Glomerular visceral epithelial cell (primary cell): Measurements from ENCODE around the gene LRRN2.

ENCODE experiments used
- DNase-seq: peaks from one replicate; pipeline ENCODE4 v3.0.0-alpha.2; 2016; ENCODE audit errors: extremely low spot score

The LRRN2 gene

DNA sequence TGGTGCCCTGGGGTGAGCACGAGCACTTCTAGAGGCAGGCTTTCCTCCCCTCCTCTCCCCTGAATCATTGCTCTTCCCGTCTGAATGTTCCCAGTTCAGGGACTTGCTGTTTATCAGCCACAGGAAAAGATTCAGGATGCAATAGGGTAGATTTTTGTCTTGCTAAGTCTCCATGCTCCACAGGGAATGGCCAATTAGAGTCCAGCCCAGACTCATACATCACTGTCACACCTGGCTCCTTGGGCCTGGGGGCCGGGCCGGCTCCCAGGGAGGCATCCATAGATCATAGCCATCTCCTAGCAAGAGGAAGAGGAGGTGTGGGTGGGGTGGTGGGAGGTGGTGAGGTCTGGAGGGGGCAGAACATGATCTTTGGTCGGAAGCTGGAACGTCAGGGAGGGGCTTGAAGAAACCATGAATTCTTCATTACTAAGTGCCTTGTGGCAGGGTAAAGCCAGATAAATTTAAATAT, 83.4 kb downstream of the LRRN2 start:
- no peak for DNase-seq

DNA sequence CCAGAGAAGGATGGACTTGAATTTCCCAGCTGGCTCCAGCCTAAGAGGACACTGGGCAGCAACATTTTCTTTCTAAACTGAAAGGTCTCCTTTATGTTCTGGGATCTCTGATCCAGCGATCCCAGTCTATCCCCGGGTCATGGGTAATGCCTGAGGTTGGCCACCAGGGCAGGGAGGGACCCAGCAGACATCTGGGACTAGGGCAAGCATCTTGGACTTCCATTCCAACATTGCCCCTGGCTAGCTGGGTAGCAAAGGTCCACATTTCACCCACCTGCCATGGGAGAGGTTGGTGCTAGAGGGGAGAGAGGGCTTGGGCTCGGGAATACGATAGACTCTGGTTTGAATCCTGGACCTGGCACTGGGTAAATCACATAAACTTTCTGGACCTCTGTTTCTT, 84.6 kb downstream of the LRRN2 start:
- no peak for DNase-seq

- no peak for DNase-seq
Observed at GRCh38 chr1:204600203-204600602, 85.3 kb downstream of the LRRN2 start.

DNA sequence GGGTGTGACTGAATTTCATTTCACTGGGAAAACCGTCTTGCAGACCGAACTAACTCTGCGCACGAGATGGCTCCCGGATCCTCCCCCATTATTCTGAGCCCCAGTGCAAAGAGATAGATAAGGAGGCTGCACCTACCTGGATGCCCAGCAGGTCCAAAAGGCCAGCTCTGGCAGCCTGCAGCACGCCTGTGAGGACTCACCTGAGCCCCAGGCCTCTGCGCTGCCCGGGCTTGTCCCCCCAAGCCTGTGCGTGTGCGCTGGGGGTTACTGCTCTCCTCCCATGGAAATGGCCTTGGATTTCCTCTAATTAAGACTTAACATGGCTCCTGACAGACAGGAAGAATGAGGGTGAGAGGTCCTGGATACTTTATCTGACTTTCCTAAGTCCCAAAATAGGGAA, 85.9 kb downstream of the LRRN2 start:
- DNase-seq: no peak

GRCh38 chr1:204599098-204599497, 86.4 kb downstream of the LRRN2 start:
- DNase-seq: no peak

GRCh38 chr1:204598319-204598969, 87.1 kb downstream of the LRRN2 start:
- no peak for DNase-seq

DNA sequence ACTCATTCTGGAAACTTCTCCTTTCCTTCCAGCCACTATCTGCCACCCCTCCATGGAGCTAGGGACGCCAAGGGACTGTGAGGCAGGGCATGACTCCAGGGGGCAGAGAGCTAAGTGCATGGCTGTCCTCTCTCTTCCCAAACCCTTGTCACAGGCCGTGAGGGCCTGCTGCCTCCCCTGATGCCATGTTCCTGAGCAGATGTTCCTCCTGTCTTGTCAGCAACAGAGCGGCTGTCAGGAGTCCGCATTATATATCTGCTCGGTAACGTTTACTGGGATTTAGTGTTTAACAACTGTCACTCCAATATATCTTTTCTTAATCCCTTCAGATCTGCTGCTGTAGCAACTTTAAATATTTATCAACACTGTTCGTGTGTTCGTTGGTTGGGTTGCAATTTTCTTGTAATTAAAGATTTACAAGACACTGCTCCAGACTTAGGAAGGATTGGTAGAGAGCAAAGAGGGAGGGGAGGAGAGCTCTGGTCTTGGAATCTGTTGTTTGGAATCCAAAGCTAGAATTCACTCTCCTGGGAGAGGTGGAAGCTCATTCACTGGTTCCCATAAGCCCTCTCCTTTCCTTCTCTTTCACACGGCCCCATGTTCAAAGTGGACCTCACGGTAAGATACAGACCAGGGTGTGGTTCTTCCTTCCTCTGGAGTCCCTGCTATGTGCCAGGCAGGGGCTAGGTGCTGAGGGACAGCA, 93.1 kb downstream of the LRRN2 start:
- DNase-seq: no peak

- DNase-seq: no peak
Observed at GRCh38 chr1:204591473-204592090, 94.0 kb downstream of the LRRN2 start.

GRCh38 chr1:204589409-204590038, 96.0 kb downstream of the LRRN2 start:
- no peak for DNase-seq

- DNase-seq: no peak
Observed at GRCh38 chr1:204588826-204589225, 96.7 kb downstream of the LRRN2 start.

DNA sequence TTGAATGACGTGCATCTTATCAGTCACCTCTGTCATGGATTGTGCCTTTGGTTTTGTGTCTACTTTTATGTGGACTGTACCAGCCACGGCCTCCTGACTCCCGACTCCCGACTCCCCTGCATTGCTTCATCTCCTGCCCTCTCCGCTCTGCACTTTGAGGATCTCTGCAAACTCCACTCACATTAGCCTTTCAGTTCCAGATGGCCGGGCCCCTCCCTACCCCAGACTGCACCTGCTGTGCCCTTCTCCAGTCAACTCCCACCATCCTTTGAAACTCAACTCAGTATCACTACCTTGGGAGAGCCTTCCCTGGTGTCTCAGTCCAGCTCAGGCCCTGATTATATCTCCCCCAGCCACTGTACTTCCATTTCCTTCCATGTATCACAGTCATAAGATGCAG, 97.9 kb downstream of the LRRN2 start:
- DNase-seq: no peak

DNA sequence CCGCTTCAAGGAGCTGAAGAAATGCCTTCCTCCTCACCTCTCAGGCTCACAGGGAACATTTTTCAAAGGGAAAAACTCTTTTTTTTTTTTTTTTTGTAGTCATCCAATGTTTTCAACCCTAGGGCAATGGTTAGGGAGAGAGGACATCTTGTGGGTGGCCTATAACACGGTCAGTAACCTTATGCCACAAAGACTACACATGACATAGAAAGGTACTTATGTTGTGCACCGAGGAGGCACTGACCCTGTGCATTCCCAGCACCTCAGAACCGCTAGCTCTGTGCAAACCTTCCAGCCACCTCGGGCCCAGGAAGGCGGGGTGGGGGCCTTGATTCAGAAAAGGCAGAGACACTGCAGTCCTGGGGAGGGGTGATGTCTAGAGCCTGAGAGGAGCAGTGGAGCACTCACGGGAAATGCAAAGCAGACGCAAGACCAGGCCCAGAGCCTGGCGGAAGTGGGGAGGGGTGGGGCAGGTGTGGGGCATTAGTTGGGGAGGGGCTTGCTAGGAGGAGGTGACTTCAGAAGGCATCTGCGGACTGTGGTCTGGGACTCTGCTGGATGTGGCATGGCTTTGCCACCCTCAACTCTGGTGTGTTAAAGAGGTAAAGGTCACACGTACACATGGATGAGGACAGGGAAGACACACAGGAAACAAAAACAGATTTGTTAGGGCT, 100.7 kb downstream of the LRRN2 start:
- DNase-seq: no peak

DNA sequence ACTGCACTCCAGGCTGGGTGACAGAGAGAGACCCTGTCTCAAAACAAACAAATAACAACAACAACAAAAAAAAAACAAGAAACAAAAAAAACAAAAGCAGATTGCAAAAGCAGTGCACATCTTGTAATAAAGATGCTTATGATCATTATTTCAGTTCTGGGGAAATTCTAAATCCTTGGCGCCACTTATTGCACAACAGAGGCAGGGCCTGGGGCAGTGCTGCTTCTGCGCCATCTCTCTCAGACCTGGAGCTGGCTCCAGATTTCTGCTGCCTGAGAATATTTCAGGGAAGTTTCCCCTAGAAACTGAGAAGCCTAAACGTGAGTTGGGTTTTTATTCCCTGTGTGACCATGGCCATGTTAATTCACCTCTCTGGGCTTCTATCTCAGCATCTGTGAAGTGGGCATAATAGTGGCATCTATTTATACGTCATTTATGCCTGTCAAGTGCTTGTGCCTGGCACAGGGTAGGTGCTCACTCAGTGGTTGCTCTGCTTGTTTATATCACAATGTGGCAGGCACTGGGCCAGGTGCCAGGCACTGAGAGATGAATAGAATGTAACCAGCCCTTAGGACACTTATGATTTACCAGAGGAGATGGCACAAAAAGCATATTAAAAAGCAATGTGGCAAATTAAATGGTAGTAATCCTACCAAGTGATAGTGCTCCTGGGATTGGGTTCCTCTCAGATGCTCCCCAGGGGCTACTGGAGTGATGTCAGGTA, 101.5 kb downstream of the LRRN2 start:
- no peak for DNase-seq

DNA sequence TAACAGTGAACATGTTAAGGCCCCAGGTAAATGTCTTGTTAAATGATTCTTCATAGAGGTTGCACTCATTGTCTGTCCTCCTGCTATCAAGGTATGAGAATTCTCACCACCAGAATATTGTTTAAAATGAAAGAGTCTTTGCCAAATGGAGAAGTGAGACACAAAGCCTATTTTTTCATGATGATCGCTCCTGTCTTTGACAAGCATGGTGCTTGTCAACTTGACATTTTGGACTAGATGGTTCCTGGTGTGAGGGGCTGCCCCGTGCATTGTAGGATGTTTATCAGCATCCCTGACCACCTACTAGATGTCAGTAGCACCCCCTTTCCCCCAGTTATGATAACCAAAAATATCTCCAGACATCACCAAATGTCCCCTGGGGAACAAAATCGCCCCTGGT, 103.8 kb downstream of the LRRN2 start:
- DNase-seq: no peak

DNA sequence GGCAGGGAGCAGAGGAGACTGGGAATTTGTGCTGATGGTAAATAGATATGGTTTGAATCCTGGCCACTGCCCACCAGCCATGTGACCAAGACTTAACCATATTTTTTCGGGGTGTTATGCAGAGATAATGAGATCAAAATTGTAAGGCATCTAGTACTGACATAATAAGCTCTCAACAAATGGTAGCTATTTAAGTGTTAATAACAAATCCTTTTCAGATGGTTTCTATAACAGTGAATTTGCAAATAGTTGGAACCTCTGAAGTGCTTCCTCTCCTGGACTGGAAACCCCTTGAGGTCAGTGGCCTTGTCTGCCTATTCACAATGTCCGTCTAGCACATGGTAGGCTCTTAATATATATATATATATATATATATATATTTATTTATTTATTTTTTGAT, 104.7 kb downstream of the LRRN2 start:
- DNase-seq: no peak

DNA sequence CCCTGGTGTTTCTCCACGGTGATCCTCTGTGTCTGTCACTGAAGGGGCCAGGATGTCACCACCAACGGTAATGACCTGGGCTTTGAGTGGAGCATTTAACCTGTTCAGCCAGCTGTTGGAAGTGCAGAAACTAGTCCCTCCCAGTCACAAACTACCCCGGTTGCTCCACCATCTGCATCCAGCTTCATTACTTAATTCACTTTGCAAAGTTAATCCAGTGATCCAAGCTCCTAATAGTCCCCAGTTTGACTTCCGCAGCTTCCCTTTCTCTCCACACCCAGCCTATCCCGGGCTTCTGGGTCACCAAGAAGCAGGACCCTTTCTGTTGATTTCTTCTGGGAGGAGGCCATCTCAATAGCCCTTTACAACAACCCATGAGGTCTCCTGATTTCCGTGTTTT, 105.9 kb downstream of the LRRN2 start:
- no peak for DNase-seq

DNA sequence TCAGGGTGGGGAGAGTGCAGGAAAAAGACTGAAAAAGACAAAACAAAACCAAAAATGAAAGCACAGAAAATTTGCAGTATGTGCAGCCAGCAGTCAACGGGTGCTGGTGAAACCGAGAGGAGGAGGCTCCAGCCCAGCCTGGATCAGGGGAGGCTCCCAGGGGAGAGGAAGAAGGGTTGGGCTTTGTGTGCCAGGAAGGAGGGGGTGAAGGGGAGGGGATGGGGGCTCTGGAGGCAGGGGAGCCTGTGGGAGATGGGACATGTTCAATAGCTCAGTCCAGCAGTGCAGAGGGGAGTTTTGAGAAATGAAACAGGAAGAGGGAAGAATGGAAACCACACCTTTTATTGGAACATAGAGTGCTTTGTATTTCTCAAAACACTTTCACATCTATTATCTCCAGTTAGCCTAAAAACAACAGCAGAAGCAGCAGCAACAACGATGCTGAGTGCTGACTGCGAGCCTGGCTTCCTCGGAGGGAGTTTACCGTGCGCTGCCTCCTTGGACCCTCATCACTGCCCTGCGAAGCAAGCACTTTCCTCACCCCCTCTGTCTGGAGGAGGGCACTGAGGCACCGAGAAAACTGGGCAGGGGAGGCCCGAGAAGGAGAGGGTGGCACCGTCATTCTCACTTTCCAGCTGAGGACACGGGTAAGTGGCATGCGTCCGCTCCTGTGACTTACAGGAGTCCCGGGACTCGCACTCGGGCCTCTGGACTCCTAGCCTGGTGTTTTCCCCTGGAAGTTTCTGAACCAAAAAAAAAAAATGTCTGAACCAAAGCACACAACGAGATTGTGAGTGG, 106.5 kb downstream of the LRRN2 start:
- no peak for DNase-seq

- no peak for DNase-seq
Observed at GRCh38 chr1:204577794-204578478, 107.6 kb downstream of the LRRN2 start.

DNA sequence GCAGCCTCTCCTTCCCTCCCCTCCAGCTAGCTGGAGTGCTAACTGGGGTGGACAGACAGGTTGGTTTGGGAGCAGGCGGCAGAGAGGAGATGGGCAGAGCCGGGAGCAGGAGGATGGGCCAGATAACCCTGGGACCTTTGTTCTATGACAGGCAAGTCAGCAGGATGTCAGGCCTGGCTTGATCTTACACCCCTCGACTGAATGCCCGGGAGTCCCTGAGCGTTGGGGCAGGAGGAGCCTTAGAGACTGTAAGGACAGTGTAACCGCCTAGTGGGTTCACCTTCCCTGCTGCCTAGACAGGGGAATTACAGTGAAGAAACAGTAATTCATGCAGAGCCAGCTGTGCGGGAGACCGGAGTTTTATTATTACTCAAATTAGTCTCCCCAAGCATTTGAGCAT, 109.1 kb downstream of the LRRN2 start:
- no peak for DNase-seq
